HepG2 (cell line): ENCODE results near the gene BST1. TPM values are rescaled to one million over a fixed set of nuclear protein-coding genes. Genes with fewer than 3 reads are reported as not detected.

Experiments used
- ATAC-seq: fragments of 200-7000 bp; cut with Tn5 transposase; 3 replicates; pipeline ENCODE4 v1.9.1; 2020; ENCODE audit warnings: mild to moderate bottlenecking, moderate library complexity
- BruUV-seq: library from RNA; stranded (reverse); fragments of 400-500 nt; replicated peaks from 2 replicates; lab custom pipeline; 2021; lab: Mats Ljungman, UMichigan
- CTCF ChIA-PET: fragments of 300-600 bp; formaldehyde crosslinking; extraction: SDS; loops from one replicate; lab custom pipeline; 2021; ENCODE audit warnings: low total read pairs, inconsistent platforms, low intra/inter-chr PET ratio; lab: Yijun Ruan, JAX
- POLR2A ChIA-PET: fragments of 350-600 bp; sonication (Branson Sonifier 250); formaldehyde crosslinking; loops from one replicate; lab custom pipeline; 2020; ENCODE audit warnings: antibody characterized with exemption, inconsistent platforms; lab: Yijun Ruan, JAX
- DNase-seq: peaks from one replicate; pipeline ENCODE4 v3.0.0-alpha.2; 2015; ENCODE audit warnings: low spot score
- FAIRE-seq: peaks from 3 replicates; lab custom pipeline; 2011; peaks lifted over from hg19 to GRCh38; lab: Jason Lieb, UNC
- H2AFZ ChIP-seq: one replicate; pipeline ENCODE4 v1.6.1; 2011; ENCODE audit warnings: low read length, inconsistent platforms
- H3K27ac ChIP-seq: fragments of 300-600 bp; 3 replicates; pipeline ENCODE4 v1.8.0; 2011; ENCODE audit warnings: mixed run types, mild to moderate bottlenecking, mixed read lengths, low read length, inconsistent platforms; ENCODE audit not compliant: insufficient read depth; ENCODE audit errors: extremely low read length
- H3K27me3 ChIP-seq, 2 experiments: fragments of 200-600 bp in 1 of 2; 2 replicates in 1 of 2; 3 replicates in 1 of 2; pipeline versions ENCODE4 v1.6.0 to v1.8.0; 2011; ENCODE audit warnings: low read length in 2 of 2, mild to moderate bottlenecking in 2 of 2, moderate library complexity in 2 of 2, inconsistent platforms in 1 of 2; ENCODE audit not compliant: insufficient read depth in 2 of 2, control insufficient read depth in 1 of 2
- H3K36me3 ChIP-seq, 2 experiments: fragments of 200-600 bp in 1 of 2; replicated peaks in 1 of 2; 2 replicates in 1 of 2; 3 replicates in 1 of 2; pipeline versions ENCODE4 v1.5.1 to v1.8.0; 2011; ENCODE audit warnings: low read length in 2 of 2, inconsistent platforms in 1 of 2; ENCODE audit not compliant: insufficient read depth in 2 of 2, control insufficient read depth in 1 of 2
- H3K4me1 ChIP-seq: 2 replicates; pipeline ENCODE4 v1.5.1; 2012; ENCODE audit warnings: low read length, inconsistent platforms; ENCODE audit not compliant: insufficient read depth
- H3K4me2 ChIP-seq: 2 replicates; pipeline ENCODE4 v1.6.0; 2011; ENCODE audit warnings: low read depth, low read length, inconsistent platforms
- H3K4me3 ChIP-seq, 3 experiments: fragments of 200-600 bp in 1 of 3; sonication (generic), shearing (Covaris generic) in 1 of 3; replicated peaks in 1 of 3; 2 replicates each; pipeline ENCODE4 v1.5.1; 2011 to 2016; ENCODE audit warnings: low read length in 3 of 3, inconsistent platforms in 2 of 3, low read depth in 2 of 3, mild to moderate bottlenecking in 2 of 3, control low read depth in 1 of 3, mixed read lengths in 1 of 3; ENCODE audit not compliant: insufficient read depth in 1 of 3
- H3K79me2 ChIP-seq: one replicate; pipeline ENCODE4 v1.6.1; 2011; ENCODE audit warnings: low read length, inconsistent platforms; ENCODE audit not compliant: insufficient read depth
- H3K9ac ChIP-seq: 2 replicates; pipeline ENCODE4 v1.6.0; 2011; ENCODE audit warnings: mild to moderate bottlenecking, low read depth, low read length, inconsistent platforms; ENCODE audit not compliant: insufficient read depth
- H3K9me3 ChIP-seq: 2 replicates; pipeline ENCODE4 v1.5.1; 2012; ENCODE audit warnings: mild to moderate bottlenecking, low read length
- H4K20me1 ChIP-seq: 2 replicates; pipeline ENCODE4 v1.6.0; 2011; ENCODE audit warnings: inconsistent platforms, mild to moderate bottlenecking, low read length, moderate library complexity; ENCODE audit not compliant: insufficient read depth
- BATF2 ChIP-seq: sonication (generic); formaldehyde crosslinking; IDR thresholded peaks from 2 replicates; pipeline ENCODE4 v1.8.0; 2022; ENCODE audit warnings: mild to moderate bottlenecking, missing genetic modification reagents, moderate library complexity
- CEBPB ChIP-seq: IDR thresholded peaks from 2 replicates; pipeline ENCODE4 v1.6.1; 2011; ENCODE audit warnings: low read depth, low read length, improper control_type of control experiment, borderline replicate concordance
- CEBPG ChIP-seq: IDR thresholded peaks from 2 replicates; pipeline ENCODE4 v1.6.1; 2016
- ZNF770 ChIP-seq: sonication (generic); formaldehyde crosslinking; IDR thresholded peaks from 2 replicates; pipeline ENCODE4 v1.5.0; 2020; ENCODE audit warnings: mild to moderate bottlenecking, missing genetic modification reagents
- WGBS: methylation state at CpG from one replicate; pipeline ENCODE4 v1.1.6; 2017; ENCODE audit warnings: low lambda C conversion rate; 5-methylcytosine and 5-hydroxymethylcytosine counted together
- in situ Hi-C: cut with HindIII; loops from 2 replicates; pipeline ENCODE4 v1.10.0; 2017; ENCODE audit warnings: low pct_unique_long_range_greater_than_20kb; ENCODE audit not compliant: extremely low pct_ligation_motif_present
- intact Hi-C: fragments of 100-400 bp; cut with micrococcal nuclease; formaldehyde crosslinking; loops from one replicate; pipeline ENCODE4 v1.10.0; 2022; ENCODE audit not compliant: unreplicated experiment
- polyA plus RNA-seq, 8 experiments: library from polyadenylated mRNA; depleted of rRNA in 3 of 8; stranded (reverse) in 7 of 8; unstranded in 1 of 8; fragments of >200 nt; fragmentation: Illumina TruSeq in 4 of 8; extraction: Trizol in 4 of 8; gene quantifications; 2 replicates each; pipeline versions ENCODE4 v1.2.1 to v1.2.3, GENCODE V29; 2011 to 2016; ENCODE audit warnings: low read depth in 4 of 8, missing spikeins in 1 of 8, mixed read lengths in 1 of 8; ENCODE audit not compliant: insufficient read depth in 1 of 8
- total RNA-seq, 5 experiments: library from RNA; depleted of rRNA; stranded (reverse); fragments of >200 nt; fragmentation: Illumina TruSeq; extraction: Trizol; gene quantifications; 2 replicates each; pipeline ENCODE4 v1.2.3, GENCODE V29; 2016; ENCODE audit warnings: low read depth in 1 of 5
- TF ChIP-seq, protein P1 (sequence below), 2 experiments: fragments of 450-650 bp in 1 of 2; sonication (generic) in 1 of 2; formaldehyde crosslinking; IDR thresholded peaks; 2 replicates each; pipeline versions ENCODE4 v1.5.0 to v1.8.0; 2020 to 2022; ENCODE audit warnings: mild to moderate bottlenecking in 1 of 2, missing genetic modification reagents in 1 of 2

Gene BST1
- total and polyA plus RNA-seq, 2 of the 13 experiments (the other 11 are each of a cell fraction or from before 2014, with no cell fraction given): 0.09 to 0.49 TPM

DNA sequence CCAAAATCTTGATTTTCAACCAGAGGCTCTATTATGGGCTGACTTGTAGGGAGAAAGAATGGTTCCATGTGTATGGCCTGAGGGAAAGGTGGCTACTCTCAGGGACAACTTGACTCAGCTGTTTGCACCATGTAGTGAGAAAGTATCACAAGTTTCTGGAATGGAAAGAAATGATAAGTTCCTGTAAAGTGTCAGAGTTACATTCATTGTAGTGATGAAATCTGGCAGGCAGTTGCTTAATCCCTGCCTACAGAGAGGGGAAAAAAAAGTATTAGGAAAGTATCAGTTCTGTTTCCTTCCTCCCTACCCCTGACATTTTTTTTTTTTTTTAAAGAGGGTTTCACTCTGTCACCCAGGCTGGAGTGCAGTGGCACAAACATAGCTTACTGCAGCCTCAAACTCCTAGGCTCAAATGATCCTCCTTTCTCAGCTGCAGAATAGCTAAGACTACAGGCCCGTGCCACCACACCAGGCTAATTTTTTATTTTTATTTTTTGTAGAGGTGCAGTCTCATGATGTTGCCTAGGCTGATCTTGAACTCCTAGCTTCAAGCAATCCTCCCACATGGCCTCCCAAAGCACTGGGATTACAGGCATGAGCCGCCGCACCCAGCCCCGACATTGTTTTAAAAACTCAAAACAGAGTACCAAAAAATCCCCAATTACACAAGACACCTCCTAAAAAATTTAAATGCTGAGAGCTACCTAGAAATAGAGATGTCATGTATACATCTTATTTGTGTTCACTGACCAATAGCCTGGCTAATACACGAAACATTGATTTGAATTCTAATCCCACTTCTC lies 42.9 kb upstream of the BST1 start:
- H3K9ac ChIP-seq: no peak overlapping the region
- ChIA-PET POLR2A (no interaction called here), CTCF (no interaction called here)
- no peaks in the 10 kb centered on the region for H3K9me3 ChIP-seq
- ATAC-seq: no peak
- no peaks in the 10 kb centered on the region for H3K27me3 ChIP-seq
- peaks cover 16% of the 10 kb centered on the region for H3K4me1 ChIP-seq
- H3K36me3 ChIP-seq: no peaks in the 10 kb centered on the region
- DNase-seq: no peak
- FAIRE-seq: no peak
- H4K20me1 ChIP-seq: no peaks in the 10 kb centered on the region
- no peak overlapping the region for H2AFZ ChIP-seq
- no peak overlapping the region for H3K4me2 ChIP-seq
- 87% methylated on average over 5 of the region's 5 CpGs for WGBS
- intact Hi-C loops: loop anchor here (10.0 kb wide), 1 partner anchor 655 kb away; the partner anchor contains the start of gene CPEB2
- H3K79me2 ChIP-seq: no peaks in the 10 kb centered on the region
- no TSS peak for BruUV-seq
- peak; percentile 80 for TF ChIP-seq CEBPB
- peak; percentile 36; the same call in 1 of the 2 replicates for TF ChIP-seq CEBPG (CRISPR knock-in tag)
- TF ChIP-seq BATF2 (CRISPR knock-in tag): no peak
- no peak for TF ChIP-seq ZNF770 (CRISPR knock-in tag)
- TF ChIP-seq, protein P1, sequence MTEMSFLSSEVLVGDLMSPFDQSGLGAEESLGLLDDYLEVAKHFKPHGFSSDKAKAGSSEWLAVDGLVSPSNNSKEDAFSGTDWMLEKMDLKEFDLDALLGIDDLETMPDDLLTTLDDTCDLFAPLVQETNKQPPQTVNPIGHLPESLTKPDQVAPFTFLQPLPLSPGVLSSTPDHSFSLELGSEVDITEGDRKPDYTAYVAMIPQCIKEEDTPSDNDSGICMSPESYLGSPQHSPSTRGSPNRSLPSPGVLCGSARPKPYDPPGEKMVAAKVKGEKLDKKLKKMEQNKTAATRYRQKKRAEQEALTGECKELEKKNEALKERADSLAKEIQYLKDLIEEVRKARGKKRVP (CRISPR knock-in tag; IDR thresholded peaks at IDR 0.05): peak in 1 of 2 experiments; percentile 76; a peak in 2 of 4 replicates
- H3K4me3 ChIP-seq: no peak overlapping the region
- in situ Hi-C loops: loop anchor here (25.0 kb wide), 1 partner anchor 648 kb away; the partner anchor contains the start of gene CPEB2
- H3K27ac ChIP-seq: no peak overlapping the region
